Superior temporal gyrus (tissue), 1 donor: ENCODE measurements around the gene EFCAB7.

Experiments used
- DNase-seq: peaks from one replicate; pipeline ENCODE4 v3.0.0-alpha.2; 2016; ENCODE audit errors: extremely low spot score

The EFCAB7 gene

GRCh38 chr1:63522891-63523728 lies at the start of gene EFCAB7, which contains the start of gene ITGB3BP:
Gene EFCAB7, plus strand, starts transcription at chr1:63523525. Its CDS starts 2,048 bp downstream, at chr1:63525573.
Gene ITGB3BP, minus strand, starts transcription at chr1:63523225. Its CDS starts 92 bp downstream, at chr1:63523133.
- DNase-seq, result peak; percentile 95

- DNase-seq, result no peak
These were observed 47.6 kb upstream of the EFCAB7 start for GRCh38 chr1:63475761-63476160.

DNA sequence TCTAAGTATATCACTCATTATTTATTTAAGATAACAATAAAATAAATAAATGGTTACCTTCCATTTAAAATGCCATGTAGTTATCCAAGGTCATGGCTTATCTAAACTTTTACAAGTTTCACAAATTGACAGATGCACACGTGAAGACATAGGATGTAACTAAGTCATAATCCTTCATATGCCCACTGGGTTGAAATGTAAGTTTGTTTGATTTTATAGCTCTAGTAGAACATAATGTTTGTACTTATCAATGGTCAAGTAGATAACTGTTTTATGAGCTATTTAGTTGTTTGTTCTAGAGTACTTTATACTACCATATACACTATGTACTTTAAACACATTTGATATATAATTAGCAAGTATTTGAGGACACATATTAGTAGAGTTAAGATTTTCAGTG lies 43.3 kb upstream of the EFCAB7 start:
- DNase-seq, result no peak

DNA sequence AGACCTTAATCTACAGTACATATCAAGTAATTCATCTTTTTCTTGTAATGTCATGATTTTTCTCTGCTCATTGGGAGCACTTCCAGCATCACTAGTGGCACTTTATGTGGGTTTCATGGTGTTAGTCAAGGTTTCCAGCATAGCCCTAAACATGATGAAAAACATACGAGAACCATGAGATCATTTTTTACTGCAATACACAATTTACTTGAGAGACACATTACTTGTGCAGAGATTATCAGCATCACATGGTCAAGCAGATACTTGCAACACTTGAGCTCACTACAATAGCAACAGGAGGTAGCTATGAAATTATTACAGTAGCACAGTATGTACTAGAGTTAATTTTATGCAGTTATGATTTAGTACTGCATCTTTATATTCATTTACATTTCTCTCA lies 36.7 kb upstream of the EFCAB7 start:
- no peak for DNase-seq

DNA sequence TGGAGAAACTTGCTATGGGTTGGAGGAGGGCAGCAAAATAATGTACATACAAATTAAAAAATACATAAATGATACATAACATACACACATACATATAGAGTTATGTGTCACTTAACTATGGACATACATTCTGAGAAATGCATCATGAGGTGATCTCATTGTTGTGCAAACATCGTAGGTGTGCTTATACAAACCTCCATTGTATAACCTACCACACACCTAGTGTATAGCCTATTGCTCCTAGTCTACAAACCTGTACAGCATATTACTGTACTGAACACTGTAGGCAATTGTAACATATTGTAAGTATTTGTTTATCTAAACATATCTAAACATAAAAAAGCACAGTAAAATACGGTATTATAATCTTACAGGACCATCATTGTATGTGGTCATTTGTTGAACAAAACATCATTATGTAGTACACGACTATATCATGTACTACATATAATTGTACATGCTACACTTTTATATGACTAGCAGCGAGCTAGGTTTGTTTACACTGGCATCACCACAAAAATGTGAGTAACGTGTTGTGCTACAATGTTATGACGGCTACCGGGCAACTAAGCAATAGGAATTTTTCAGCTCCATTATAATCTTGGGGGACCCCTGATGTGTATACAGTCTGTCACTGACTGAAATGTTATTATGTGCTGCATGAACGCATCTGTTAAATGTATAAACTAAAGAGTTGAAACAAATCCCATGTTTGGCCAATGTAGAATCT lies 35.8 kb upstream of the EFCAB7 start:
- DNase-seq, result no peak

GRCh38 chr1:63497577-63497976 lies 25.7 kb upstream of the EFCAB7 start:
- no peak for DNase-seq

- DNase-seq, result no peak
These were observed 25.2 kb upstream of the EFCAB7 start for GRCh38 chr1:63498106-63498505.

GRCh38 chr1:63501256-63501655 lies 22.1 kb upstream of the EFCAB7 start:
- no peak for DNase-seq

- no peak for DNase-seq
These were observed 16.5 kb upstream of the EFCAB7 start for GRCh38 chr1:63506782-63507181.

DNA sequence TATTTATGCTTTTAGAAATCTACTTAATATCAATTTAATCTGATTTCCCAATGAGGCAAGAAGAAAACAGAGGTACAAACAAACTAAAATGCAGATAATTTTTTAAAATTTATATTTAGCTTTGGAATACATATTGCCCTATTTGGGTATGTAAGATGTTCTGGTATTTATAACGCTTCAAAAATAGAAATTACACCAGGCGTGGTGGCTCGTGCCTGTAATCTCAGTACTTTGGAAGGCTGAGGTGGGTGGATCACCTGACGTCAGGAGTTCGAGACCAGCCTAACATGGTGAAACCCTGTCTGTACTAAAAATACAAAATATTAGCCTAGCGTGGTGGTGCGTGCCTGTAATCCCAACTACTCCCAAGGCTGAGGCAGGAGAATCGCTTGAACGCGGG lies 13.6 kb upstream of the EFCAB7 start:
- no peak for DNase-seq

GRCh38 chr1:63512584-63512983 lies 10.7 kb upstream of the EFCAB7 start:
- no peak for DNase-seq

DNA sequence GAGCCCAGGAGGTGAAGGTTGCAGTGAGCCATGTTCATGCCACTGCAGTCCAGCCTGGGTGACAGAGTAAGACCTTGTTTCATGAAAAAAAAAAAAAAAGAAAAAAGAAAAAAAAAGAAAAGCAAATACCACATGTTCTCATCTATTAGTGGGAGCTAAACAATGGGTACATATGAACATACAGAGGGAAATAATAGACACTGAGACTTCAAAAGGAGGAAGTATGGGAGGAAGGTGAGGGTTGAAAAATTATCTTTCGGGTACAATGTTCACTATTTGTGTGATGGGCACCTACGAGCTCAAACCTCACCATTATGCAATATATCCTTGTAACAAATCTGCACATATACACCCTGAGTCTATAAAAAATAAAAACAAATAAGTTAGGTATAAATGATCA lies 6.7 kb upstream of the EFCAB7 start:
- no peak for DNase-seq

DNA sequence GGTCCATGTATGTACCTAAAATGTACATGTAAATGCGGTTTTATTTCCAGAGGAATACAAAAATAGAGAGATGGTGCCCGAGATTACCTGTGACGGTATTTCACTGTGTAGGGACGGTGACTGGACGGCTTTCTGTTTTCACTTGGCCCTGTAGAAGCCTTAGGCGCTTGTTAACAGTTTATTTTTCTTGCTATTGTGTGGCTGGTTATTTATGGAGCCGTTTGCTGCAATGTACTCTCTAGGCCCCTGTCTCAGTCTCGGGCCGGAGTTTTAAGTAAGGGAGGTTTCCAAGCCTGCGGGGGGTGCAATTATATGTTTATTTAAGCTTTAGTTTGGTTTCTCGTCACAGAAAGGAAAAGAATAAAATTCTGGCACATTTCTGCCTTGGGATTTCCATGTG lies 413 bp downstream of the EFCAB7 start:
- DNase-seq, result no peak

DNA sequence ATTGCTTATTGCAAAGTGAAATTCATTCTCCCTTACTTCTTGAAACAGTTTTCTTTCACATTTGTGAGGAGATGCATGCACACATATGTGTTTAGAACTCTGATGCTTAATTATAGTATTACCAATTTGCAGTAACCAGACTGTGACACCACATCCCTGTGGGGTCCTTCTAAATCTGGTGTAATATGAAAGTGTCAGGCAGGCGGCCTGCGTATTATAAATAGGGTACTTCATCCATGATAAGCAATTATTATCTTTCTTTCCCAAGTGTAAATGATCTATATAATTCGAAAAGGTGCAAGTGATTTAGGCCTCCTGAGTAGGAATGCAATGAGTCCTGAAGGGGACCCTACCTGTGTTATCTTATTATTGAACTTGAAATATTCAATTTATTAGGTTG lies 876 bp downstream of the EFCAB7 start:
- DNase-seq, result no peak

DNA sequence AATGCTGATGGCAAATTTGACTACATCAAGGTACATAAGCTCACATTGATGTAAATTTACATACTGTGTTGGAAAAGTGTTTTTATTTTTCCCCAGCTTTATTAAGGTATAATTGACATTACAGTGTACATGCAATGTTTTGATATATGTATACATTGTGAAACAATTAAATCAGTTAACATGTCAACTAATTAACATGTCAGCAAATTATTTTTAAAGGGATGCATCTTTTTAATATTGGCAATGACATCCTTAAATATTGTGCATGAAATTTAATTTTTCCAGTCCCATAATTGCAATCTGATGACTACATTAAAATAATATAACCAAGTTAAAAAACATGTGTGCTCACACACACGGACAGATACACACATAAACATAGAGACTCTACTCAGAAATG lies 9.4 kb downstream of the EFCAB7 start:
- no peak for DNase-seq

DNA sequence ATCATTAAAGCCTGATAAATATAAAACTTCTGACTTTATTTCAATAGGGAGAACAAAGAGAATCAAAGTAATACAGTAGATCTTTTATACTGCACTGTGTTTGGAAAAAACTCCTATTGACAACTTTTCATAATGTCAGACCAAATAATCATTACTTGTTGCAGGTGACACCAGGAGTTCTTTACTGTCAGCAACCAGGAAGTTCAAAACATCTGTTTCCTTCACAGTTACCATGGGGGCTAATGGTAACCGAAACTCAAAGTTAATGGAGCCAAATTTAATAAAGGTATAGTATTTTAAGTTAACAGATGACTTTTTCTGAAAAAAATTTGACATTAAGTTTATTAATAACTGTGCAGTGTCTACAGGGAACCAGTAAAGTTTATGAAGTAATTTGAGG lies 10.6 kb downstream of the EFCAB7 start:
- DNase-seq, result no peak

DNA sequence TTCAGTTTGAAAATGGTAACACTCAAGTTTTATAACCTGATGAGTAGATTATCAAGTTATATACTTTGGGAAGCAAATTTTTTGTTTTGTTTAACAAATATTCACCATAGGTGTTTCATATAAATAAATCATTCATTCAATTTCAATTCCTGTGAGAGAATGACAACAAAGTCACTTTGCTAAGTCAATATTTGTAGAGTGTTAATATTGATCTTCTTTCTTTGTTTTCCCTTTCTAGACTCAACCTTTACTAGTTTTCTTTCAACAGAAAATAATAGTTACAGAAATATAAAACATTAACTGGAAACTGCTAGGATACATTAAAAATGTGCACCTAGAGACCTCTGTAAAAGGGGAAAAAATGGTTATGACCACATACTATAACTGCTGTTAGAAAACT lies 11.1 kb downstream of the EFCAB7 start:
- no peak for DNase-seq

DNA sequence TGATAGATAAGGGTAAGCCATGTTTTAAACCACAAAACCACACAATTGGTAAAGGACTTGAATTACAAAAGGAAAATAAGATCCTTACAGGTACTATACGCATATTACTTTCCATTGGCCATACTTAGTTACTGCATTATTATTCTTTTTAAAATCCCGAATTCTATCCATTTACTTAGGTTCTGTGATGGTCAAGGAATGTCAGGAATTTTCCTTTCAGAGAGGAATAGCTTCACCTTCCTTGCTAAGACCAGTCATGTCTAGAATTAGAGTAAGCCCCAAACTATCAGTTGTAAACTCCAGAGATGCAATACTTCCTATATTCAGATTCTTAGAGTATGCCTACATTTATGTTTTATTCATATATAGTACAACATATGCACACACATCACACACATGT lies 13.7 kb downstream of the EFCAB7 start:
- no peak for DNase-seq

DNA sequence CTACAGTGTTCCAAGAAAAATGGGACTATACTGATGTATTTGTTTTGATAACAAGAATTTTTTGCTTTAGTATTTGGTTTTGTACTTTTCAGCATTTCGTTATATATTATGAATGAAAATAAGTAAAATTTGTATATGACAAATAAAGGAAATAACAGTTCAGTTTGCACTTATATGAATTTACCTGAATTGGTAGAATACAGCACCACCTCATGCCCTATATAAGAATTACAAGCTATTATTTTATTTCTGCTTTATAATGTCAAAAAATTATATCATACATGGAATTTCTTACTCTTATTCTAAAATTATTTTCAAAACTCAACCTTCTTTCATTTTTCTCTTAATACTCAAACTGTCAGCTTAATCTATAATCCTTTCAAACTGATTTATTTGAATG lies 14.6 kb downstream of the EFCAB7 start:
- DNase-seq, result peak; percentile 22

DNA sequence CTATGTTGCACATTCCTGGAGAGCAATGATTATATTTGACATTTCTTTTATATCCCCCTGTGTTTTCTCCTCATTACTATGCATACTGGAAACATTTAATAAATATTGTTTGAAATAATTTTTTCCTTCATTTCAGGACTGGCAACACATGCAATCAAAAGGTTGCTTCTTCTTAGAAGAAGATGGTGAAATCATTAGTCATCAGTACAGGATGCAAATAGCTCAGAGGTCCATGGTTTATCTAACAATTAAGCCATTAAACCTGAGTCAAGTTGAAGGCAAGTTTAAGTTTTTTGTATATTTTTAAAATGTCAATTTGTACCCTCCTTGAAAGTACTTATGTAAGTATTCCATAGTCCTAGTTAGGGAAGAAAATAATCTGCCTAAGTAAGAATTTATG lies 22.5 kb downstream of the EFCAB7 start:
- DNase-seq, result no peak

DNA sequence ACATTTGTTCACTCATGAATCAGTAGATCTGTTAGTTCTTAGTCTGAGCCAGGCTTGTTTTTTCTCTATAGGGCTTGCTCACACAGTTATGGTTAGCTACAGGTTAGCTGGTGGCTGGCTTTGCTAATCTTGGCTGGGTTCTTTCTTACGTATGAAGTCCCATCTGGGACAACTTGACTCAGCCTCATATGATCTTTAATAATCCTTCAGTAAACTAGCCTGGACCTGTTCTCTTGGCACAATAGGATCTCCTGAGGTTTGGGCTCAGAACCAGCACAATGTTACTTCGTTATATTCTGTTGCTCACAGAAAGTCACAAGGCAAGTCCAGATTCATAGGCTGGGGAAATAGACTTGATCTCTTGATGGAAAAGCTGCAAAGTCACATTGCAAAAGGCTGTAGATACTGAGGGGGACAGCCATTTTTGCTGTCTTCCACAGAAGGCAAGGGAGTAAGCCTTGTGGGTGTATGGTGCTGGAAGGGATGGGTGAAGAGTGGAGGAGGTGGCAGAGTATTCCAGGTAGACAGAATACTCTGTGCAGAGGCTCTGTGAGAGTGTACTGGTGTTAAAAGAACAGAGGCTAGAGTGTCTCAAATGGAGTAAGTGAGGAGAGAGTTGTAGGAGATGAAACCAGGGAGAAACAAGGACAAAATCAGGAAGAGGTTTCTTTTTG lies 24.4 kb downstream of the EFCAB7 start:
- no peak for DNase-seq

DNA sequence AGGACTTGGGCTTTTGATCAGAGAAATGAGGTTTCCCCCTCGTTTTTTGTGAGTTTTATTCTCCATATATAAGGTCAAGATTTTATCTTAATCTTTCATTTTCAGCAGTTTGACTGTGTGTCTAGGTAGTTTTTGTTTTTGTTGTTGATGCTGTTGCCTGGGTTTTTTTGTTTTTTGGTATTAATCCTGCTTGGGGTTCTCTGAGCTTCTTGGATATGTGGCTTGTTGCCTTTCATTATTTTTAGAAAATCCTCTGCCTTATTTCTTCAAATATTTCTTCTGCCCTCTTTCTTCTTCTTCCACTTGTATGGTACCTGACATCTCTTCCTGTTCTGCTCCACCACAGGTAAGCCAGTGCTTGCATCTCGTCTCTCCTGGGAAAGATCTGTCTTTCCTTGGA lies 25.0 kb downstream of the EFCAB7 start:
- DNase-seq, result no peak

GRCh38 chr1:63548877-63549276 lies 25.6 kb downstream of the EFCAB7 start:
- no peak for DNase-seq
